Inflammatory macrophage (primary cell): Measurements from ENCODE around the gene ABCG8.
"Not testable (repeated sequence)": the region's sequence is repeated elsewhere in the genome, so short reads cannot be mapped to it uniquely, and the experiment has no call there.

ENCODE experiments used
- DNase-seq, 2 donors: peaks; one replicate each; pipeline ENCODE4 v3.0.0-alpha.2; 2020 to 2022

Gene ABCG8

DNA sequence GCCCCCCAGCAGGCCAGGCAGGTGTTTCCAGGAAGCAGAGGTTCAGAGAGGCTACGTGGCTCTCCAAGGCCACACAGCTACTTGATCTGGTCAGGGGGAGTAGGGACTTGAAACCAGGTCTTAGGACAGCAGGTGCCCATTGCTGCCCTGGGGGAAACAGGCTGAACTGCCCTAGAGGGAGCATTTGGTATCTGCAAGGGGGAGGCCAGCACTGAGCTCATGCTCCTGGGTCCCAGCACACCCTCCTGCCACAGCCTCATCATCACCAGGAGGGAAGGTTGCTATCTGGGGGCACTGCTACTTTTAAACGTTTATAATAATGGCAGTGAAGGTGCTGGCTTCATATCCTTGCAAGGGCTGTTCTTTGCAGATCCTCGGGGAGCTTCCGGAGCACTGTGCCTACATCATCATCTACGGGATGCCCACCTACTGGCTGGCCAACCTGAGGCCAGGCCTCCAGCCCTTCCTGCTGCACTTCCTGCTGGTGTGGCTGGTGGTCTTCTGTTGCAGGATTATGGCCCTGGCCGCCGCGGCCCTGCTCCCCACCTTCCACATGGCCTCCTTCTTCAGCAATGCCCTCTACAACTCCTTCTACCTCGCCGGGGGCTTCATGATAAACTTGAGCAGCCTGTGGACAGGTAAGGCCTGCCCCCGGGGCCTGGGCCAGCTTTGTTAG, 36.1 kb downstream of the ABCG8 start:
- no peak for DNase-seq

DNA sequence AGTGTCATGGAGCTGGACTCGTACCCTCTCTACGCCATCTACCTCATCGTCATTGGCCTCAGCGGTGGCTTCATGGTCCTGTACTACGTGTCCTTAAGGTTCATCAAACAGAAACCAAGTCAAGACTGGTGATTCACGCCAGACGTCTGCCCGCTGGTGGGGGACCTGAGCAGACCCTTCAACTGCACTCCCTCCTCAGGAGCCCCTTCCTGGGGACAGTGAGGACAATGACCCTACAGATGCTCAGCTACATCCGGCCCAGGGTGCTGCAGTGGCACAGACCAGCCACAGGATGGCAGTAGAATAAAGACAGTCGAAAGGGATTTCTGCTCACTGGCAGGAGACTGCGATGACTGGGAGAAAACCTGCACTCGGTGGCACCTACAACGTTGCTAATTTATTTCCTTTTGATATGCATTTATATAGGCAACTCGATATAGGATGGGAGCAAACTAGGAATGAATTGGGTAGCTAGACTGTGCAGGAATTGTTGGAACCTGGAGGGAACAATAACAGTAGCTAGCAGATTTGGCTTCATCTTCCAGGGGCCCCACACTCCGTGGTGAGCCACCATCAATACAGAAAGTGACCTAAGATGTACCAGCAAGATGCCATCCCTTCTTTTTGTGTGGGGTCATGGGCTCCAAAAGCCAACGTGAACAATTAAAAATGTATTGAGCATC, 39.2 kb downstream of the ABCG8 start:
- peak; percentile 47 to 49 for DNase-seq

DNA sequence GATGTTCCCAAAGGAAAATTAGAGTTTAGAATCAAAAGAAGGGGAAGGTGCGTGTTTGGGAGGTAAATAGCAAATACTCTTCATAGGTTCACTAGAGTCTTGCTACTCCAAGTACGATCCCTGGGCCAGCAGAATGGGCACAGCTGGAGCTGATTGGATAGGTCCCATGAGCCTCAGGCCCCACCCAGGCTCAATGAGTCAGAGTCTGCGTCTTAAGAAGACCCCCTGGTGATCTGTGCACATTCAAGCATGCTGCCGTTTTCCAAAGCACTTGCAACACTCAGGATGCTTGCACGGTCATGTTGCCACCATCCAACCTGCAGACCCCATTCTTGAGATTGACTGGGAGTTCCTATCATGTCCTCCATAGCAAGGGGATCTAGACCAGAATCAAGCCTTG, 40.5 kb downstream of the ABCG8 start:
- no peak for DNase-seq

DNA sequence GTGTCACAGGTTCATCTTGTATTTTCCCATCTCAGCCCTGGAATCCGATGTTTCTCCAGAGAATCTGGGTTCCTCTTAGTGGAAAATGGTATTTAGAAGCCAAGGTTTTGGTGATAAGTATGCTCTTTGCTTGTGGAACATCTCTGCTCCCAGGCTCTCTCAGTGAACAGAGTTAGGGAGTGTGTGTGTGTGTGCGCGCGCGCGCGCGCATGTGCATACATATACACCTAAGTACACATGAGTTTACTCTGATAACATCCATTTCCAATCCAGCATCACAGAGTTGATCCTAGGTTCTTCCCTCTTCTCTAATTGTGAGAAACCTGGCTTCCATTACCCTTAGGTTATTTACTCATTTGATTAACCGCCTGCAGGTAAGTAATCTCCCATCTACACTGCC, 41.7 kb downstream of the ABCG8 start:
- no peak for DNase-seq

DNA sequence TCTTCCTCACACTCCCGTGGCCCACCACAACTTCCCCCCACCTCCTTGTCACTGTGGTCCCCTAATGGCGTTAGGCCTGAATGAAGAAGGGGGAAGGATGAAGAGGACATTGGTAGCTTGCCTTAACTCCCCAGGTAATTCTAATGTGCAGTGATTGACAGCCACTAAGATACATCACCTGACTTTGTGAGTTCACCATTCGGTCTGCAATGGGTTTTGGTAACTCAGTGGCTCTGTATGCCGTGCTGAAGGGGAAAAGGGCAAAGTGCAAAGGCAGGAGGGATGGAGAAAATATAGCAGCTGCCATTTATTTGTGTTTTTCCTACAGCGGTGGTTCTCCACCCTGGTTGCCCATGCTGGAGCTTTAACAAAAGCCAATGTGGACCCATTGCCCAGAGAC, 42.2 kb downstream of the ABCG8 start:
- no peak for DNase-seq

DNA sequence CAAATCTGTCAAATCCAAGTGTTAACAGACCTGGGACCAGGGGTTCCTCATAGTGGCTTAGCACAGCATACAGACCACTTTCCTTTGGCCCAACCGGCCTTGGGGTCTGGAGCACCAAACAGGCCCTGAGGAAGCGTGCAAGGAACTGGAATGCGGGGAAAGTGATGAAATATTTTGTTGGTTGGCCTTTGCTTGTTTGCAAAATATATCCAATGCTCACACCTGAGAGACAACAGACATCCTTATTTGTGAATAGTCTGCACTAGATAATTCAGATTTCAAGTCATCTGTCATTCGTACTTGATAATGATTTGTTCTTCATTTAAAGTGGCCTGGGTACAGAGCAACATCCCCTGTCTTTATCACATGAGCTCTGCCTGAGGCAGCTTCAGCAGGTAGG, 43.5 kb downstream of the ABCG8 start:
- DNase-seq, result no peak

DNA sequence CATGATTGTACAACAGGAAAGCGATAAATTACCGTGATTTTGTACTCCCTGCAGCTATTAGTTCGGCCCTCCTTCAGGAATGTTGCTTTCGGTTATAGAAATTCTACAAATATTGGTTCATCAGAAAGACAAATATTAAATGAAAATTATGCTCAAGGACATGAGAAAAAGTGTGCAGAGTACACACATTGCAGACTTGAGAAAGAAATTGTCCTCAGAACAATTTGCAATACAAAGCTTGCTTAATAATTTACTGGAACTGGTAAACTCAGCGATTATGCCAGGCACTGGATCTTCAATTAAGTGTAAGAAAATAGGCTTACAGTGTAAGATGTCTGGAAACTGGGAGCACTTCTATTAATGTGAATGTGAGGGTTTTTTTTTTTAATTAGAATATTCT, 45.9 kb downstream of the ABCG8 start:
- DNase-seq, result no peak

DNA sequence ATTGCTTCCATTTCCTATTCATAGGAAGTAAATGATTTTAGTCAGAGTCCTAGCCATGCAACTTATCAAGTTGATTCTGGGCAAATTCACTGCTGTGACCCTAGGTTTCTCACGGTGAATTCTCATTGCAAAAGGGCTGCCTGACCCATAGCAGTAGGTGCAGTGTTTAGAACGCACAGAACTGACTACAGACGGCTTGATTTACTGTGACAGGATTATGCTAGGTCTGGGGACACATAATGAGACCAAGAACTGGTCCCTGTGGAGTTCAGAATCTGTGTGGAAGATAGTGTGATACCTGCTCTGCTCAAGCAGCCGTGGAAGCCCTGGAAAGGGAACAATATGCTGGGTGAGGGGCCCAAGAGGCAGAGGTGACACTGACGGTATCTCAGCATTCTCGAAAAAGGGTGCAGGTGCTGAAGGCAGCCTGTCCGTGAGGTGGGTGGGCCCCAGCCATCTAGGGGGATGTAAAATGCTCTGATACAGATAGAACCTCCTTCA, 46.4 kb downstream of the ABCG8 start:
- no peak for DNase-seq

DNA sequence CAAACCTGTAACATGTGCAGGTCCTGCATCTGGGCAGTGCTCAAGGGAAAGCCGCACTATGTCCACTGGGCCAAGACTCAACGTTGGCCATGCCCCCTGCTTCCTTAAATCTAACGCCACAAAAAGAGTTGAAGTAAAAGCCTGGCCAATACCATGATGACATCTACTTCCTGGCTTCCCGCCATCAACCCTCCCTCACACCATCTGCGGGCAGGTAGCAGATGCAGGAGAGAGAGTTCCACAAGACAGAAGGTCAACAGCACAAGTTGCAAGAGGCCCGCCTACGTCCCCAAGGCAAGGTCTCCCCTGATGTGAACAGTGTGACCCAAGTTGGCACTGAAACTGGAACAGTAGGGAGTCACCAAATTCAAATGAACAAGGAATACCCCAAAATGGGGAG, 48.4 kb downstream of the ABCG8 start:
- no peak for DNase-seq

DNA sequence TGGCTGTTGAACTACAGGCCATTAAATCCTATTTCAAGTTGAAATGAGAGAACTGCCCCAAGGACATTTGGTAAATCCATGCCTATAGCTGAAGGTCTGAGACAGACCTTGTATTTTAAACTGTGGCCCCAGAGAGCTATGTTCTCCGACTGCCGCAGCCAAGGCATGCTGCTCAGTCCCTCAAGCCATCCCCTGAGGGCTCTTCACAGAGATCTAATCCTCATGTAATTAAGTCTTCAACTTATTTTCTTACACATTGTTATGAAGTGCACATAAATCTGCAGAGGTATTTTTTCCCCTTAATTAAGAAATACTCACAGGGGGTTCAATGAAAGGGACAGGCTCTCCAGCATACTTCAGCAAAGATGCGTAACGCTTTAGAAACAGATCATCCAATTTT, 50.6 kb downstream of the ABCG8 start:
- no peak for DNase-seq

DNA sequence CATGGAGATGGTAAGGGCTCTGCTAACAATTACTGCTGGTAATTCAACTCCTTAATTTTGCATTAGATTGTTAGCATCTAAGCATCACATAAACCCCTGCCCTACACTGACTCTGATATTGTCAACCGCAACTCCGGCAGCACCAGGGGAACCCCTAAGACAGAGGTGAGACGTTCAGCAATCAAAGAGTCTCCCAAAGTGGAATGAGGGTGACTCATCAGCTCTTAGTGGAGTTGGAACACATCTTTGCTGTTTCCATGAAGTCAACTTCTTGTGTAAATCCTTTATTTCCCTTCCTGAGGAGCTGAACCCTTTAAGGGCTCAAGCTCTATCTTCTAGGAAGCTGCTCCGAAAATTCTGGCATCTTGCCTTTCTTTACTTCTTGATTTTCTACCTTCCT, 52.1 kb downstream of the ABCG8 start:
- DNase-seq, result no peak

DNA sequence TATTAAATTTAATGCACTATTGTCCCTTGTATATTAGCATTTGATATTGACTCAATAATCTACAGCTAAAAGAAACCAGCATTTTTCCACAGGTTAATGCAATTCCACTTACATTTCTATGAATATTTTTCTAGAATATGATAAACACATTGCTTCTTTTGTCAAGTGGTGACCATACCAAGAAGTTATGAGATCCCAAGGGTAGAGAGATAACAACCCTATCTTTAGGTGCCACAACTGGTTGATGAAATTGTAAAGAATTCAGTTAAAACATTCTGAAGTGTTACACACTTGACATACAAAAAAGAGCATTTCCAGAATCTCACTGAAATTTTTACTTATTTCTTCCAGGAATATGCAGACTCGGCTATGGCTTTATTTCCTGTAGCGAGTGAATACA, 56.0 kb downstream of the ABCG8 start:
- DNase-seq, result no peak

DNA sequence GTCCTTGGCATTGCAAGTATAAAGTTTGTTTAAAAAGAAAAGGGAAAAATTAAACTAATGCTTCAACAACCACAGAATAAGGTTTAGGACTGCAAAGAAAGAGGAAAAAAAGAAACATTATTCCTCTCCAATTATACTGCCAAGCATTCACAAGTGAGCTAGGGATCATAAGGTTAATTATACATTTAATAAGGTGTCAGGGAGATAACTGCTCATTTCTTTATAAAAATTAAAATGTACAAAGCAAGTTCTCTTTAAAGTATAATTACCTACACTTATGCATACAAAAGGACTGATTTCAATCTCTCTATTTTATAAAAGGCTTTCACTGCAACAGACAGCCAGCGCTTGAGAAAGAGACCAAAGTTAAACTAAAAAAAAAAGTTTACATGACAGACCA, 58.1 kb downstream of the ABCG8 start:
- DNase-seq, result no peak

DNA sequence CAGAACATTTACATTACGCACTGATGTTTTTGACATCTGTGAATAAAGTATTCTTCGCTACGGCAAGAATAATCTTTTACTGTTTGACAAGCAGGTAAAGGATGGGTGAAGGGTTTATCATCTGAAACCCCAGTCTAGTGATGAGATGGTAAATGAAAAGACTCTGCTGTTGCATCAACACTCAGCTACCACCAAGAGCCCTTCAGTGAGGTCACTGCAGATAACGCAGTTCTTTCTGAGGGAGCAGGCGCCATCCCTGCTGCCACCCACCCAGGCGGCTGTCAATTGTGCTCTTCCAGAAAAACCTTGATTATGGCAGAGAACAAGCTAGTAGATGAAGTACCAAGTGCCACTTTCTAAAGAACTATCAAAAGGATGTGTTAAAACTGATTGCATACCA, 58.7 kb downstream of the ABCG8 start:
- no peak for DNase-seq

DNA sequence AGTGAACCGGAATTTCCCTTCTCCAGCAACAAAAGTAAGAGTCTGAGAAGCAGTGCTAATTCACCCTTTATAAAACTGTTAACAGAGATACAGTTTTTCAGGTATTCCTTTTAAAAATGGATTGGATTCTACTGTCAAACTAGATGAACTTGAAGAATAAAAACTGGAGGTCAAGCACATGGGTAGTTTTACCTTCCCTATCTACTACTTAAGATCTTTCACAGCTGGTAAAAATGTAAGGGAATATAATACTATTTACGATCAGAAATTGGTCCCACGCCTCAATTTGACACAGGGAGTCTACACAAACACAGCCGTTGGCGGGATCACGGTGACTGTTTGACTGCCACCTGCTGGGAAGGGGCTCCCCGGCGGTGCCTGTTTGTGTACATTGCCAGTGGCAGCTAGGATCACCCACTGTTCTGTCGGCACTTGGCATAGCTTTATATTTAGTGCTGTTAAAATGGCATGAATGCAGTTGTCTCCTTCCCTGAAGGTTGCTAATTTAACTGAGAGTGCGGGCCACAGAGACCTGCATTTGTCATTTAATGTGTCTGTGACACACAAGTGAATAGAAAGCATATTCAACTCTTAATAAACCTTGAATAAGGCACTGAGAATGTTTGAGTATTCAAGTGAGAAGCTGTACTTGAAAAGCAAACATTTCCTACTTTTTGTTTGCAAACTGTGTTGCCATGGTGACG, 59.5 kb downstream of the ABCG8 start:
- no peak for DNase-seq

DNA sequence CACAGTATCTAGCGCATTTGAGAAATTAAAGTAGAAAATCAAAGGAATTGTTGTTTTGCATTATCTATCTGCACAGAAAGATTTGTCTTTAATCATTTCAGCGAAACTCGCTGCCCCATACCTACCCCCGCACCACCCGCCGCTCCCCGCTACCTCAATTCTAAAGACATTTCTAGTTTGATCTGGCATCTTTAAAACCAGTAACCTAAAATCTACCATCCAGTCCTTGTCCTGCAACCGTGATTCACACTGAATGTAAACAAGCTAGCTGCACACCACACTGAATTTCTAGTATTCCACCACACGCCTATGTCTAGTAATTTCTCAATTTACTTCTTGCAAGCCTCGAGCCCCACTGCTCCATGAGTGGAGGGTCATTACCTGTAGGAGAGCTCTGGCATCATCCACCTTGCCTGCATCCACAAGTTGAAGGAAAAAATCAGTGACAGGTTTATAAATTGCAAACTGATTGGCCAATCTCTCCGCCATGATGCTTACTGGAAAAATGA, 60.1 kb downstream of the ABCG8 start:
- no peak for DNase-seq

DNA sequence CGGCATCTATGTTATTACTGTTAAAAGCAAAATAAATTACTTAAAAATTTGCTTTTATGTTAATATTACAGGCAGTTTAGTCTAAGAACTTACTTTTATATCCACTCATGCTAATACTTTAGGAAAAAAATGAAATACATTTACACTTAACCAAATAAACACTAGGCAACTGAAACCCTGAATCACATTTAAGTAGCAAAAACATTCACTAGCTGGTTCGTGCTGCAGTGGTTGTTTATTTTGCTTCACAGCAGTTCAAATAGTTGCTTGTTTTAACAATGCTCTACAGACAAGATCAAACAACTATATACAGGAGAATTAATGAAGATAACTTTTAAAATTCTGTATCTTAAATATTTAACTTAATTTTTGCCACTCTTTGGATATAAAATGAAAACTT, 60.8 kb downstream of the ABCG8 start:
- no peak for DNase-seq

DNA sequence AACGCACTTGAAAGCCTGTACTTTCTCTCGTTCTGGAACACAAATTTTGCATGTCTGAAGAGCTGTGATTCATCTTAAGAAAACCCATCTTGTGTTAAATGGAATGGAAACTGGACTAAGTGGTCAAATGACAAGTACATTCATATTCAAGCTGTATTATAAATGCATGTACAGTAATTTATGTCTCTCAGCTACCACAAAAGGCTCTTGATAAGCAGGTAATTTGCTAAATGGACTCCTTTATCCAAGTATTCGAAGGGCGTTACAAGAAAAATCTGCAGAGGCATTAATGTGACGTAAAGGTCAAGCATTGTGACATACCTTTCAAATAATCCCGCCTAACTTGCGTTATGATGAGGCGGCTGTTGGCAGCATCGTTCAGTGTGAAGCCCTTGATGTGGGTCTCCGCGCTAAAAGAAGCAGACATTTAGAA, 66.6 kb downstream of the ABCG8 start:
- DNase-seq, result no peak

DNA sequence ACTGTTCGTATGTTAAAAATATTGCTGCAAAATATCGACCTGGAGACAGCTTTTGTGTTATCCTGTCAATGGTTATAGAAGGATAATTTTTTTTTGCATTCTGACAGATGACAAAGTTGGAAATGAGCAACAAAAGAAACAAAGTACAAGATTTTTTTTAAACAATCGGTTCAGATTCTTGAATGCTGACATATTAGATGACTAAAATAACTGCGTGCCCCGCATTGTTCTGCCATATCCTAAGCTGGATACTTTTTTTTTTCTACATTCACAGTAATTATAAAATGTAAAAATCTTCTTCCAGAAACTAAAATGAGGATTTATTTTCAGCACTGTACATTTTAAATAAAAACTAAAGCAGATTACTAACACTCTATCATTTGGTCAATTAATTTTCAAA, 67.1 kb downstream of the ABCG8 start:
- no peak for DNase-seq

DNA sequence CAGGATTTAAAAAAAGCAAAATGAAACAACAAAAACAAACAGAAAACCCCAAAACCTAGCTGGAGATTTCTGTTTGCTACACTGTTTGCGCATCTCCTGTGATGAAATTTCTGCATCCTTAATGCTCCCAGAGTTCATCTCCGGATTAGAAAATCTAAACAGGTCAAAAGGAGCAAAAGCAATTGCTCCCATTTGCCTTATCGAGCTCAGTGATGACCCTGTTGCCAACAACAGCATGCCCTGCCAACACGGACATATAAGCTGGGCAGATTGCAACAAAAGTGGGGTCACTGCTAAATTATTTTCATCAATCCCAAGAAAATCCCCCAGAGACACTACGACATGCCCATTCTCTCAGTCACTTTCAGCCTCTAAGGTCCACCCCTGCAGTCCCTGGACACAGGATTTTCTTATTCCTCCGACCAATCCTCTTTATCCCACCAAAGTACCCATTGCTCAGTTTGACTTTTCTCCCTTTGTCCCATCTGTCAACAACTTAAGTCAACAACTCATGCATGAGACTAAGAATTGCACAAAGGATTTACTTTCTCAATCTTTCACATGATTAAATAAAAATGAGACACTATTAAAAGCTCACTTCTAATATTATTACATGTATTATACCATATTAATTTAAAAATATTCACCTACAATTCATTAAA, 67.8 kb downstream of the ABCG8 start:
- DNase-seq, result no peak

DNA sequence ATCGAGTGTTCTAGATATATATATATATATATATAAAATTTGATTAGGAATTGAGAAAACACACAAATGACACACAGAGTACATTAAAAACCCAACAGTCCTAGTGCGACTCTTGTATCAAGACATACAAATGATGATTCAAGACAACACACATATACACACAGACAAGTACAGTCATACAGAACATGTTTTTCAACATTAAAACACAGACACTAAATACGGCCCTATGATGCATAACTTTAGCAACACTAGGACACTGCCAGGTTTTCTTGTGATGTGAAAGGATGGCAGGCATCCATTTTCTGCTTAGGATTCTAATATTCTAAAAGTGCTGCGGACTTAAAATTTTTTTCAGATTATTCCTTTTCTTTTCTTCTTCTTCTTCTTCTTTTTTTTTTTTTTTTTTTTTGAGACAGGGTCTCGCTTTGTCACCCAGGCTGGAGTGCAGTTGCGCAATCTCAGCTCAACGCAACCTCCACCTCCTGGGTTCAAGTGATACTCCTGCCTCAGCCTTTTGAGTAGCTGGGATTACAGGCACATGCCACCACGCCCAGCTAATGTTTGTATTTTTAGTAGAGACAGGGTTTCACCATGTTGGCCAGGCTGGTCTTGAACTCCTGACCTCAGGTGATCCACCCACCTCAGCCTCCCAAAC, 72.5 kb downstream of the ABCG8 start:
- DNase-seq, result not testable (repeated sequence)

DNA sequence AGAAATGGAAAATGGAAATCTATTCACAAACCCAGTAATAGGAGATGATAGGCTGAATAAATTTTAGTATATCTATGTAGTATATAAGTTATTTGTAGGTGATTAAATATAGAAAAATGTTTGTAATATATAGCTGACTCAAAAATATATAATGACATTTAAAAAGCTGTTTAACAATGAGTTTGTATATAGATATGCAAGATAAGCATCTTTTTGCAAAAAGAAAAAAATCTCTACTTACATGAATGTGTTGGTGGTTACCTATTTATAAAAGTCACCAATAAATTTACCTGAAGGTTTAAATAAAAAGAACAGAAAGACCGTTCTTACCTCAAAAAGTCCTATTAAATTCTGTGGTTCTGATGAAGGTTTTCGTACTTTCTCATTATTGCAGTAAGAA, 85.7 kb downstream of the ABCG8 start:
- no peak for DNase-seq

DNA sequence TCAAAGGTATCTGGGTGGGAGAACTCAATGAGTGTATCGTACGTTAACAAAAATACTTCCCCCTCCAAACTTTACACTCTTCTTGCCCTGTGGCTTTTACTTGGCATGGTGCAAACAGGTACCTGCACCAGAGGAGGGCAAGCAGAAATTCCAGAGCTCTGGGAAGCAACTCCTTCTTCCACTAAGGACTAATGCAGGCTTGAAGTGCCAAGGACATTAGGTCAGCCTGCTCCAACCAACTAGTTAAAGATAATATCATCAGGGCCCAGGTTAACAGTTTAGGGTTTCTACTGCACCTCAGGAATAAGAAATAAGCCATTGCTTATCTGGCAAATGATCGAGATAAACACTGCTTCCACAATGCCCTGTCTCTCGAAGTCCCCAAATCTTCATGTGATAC, 86.7 kb downstream of the ABCG8 start:
- DNase-seq, result no peak
